SU-DHL-6 (cell line): ENCODE measurements around the gene UNC5A.

Experiments used
- H2AFZ ChIP-seq: fragments of 200-600 bp; sonication (generic); 2 replicates; pipeline ENCODE4 v1.6.1; 2014; ENCODE audit warnings: low read depth, mild to moderate bottlenecking, moderate library complexity, mixed read lengths, antibody characterized with exemption, low read length; ENCODE audit not compliant: severe bottlenecking
- H3F3A ChIP-seq: fragments of 200-600 bp; shearing (Covaris generic); 2 replicates; pipeline ENCODE4 v1.6.0; 2016; ENCODE audit warnings: antibody characterized with exemption, mild to moderate bottlenecking; ENCODE audit not compliant: insufficient read depth
- H3K27ac ChIP-seq: fragments of 200-600 bp; sonication (generic); 2 replicates; pipeline ENCODE4 v1.5.1; 2016; ENCODE audit warnings: low read depth, mild to moderate bottlenecking, low read length, moderate library complexity, mixed read lengths
- H3K27me3 ChIP-seq: fragments of 200-600 bp; sonication (generic), shearing (Covaris generic); 2 replicates; pipeline ENCODE4 v1.6.0; 2014; ENCODE audit warnings: mild to moderate bottlenecking, low read length
- H3K36me3 ChIP-seq: fragments of 200-600 bp; sonication (generic); 2 replicates; pipeline ENCODE4 v1.6.1; 2014; ENCODE audit warnings: mild to moderate bottlenecking, low read length, mixed read lengths
- H3K4me2 ChIP-seq: fragments of 300-600, 200-600 bp; shearing (Covaris generic), sonication (generic); 2 replicates; pipeline ENCODE4 v1.6.0; 2014; ENCODE audit warnings: low read length, low read depth, mild to moderate bottlenecking; ENCODE audit not compliant: poor library complexity, severe bottlenecking
- H3K4me3 ChIP-seq: fragments of 200-600 bp; sonication (generic); 2 replicates; pipeline ENCODE4 v1.5.1; 2014; ENCODE audit warnings: antibody characterized with exemption, low read length, mild to moderate bottlenecking, mixed read lengths; ENCODE audit not compliant: insufficient read depth, poor library complexity, severe bottlenecking
- H3K79me2 ChIP-seq: fragments of 200-600 bp; sonication (generic); 2 replicates; pipeline ENCODE4 v1.6.1; 2014; ENCODE audit warnings: mild to moderate bottlenecking, low read length, moderate library complexity; ENCODE audit not compliant: insufficient read depth
- H3K9ac ChIP-seq: fragments of 200-600 bp; sonication (generic); 2 replicates; pipeline ENCODE4 v1.7.0; 2014; ENCODE audit warnings: mild to moderate bottlenecking, low read length
- H3K9me2 ChIP-seq: fragments of 200-600 bp; sonication (generic); replicated peaks from 2 replicates; pipeline ENCODE4 v1.6.1; 2014; ENCODE audit warnings: low read length; ENCODE audit not compliant: insufficient read depth
- H3K9me3 ChIP-seq: fragments of 200-600 bp; sonication (generic); 2 replicates; pipeline ENCODE4 v1.6.1; 2014; ENCODE audit warnings: low read length, mixed read lengths; ENCODE audit not compliant: insufficient read depth
- H4K20me1 ChIP-seq: fragments of 200-600 bp; sonication (generic); 2 replicates; pipeline ENCODE4 v1.6.1; 2014; ENCODE audit warnings: low read depth, mild to moderate bottlenecking, antibody characterized with exemption, low read length, moderate library complexity, mixed read lengths
- CTCF ChIP-seq: fragments of 200-600 bp; sonication (generic); IDR thresholded peaks from one replicate; pipeline ENCODE4 v1.5.1; 2017; ENCODE audit warnings: antibody characterized with exemption, mild to moderate bottlenecking, low read length, moderate library complexity; ENCODE audit not compliant: insufficient read depth, poor library complexity, severe bottlenecking
- EZH2phosphoT487 ChIP-seq: fragments of 200-600 bp; sonication (generic), shearing (Covaris generic); conservative IDR thresholded peaks from 2 replicates; pipeline ENCODE4 v1.6.1; 2018; ENCODE audit warnings: mild to moderate bottlenecking, antibody characterized with exemption, low read length, moderate library complexity, mixed read lengths

Gene UNC5A

GRCh38 chr5:176887252-176887849, 77.0 kb downstream of the UNC5A start:
- Histone ChIP-seq H3K27me3 (no peaks in the 10 kb centered on the region), H3K9me3 (no peaks in the 10 kb centered on the region), H3K9ac (no peak overlapping the region), H3F3A (no peaks in the 10 kb centered on the region), H3K79me2 (no peaks in the 10 kb centered on the region), H2AFZ (no peak overlapping the region), H4K20me1 (no peaks in the 10 kb centered on the region), H3K4me2 (no peak overlapping the region), H3K9me2 (no peaks in the 10 kb centered on the region), H3K27ac (no peak overlapping the region), H3K36me3 (no peaks in the 10 kb centered on the region), H3K4me3 (no peak overlapping the region)
- TF ChIP-seq CTCF (no peak), EZH2phosphoT487 (no peak)

- no peaks in the 10 kb centered on the region for H3K9me3 ChIP-seq
- no peaks in the 10 kb centered on the region for H4K20me1 ChIP-seq
- TF ChIP-seq CTCF (no peak), EZH2phosphoT487 (no peak)
- H3K27me3 ChIP-seq: no peaks in the 10 kb centered on the region
- no peak overlapping the region for H3K4me3 ChIP-seq
- H3K79me2 ChIP-seq: no peaks in the 10 kb centered on the region
- H3K9me2 ChIP-seq: no peaks in the 10 kb centered on the region
- no peaks in the 10 kb centered on the region for H3K36me3 ChIP-seq
- H3K4me2 ChIP-seq: no peak overlapping the region
- no peak overlapping the region for H3K27ac ChIP-seq
- H3K9ac ChIP-seq: no peak overlapping the region
- no peaks in the 10 kb centered on the region for H3F3A ChIP-seq
- H2AFZ ChIP-seq: no peak overlapping the region
Measured at GRCh38 chr5:176888016-176888864, 77.9 kb downstream of the UNC5A start.

GRCh38 chr5:176888865-176889165, 78.5 kb downstream of the UNC5A start:
- Histone ChIP-seq H3K27ac (no peak overlapping the region), H3F3A (no peaks in the 10 kb centered on the region), H3K9me2 (no peaks in the 10 kb centered on the region), H4K20me1 (no peaks in the 10 kb centered on the region), H3K4me3 (no peak overlapping the region), H3K9me3 (no peaks in the 10 kb centered on the region), H3K4me2 (no peak overlapping the region), H2AFZ (no peak overlapping the region), H3K27me3 (no peaks in the 10 kb centered on the region), H3K36me3 (no peaks in the 10 kb centered on the region), H3K79me2 (no peaks in the 10 kb centered on the region), H3K9ac (no peak overlapping the region)
- TF ChIP-seq EZH2phosphoT487: no peak
